Stomach (tissue), 19 donors: Measurements from ENCODE around the gene MBIP. TPM values are rescaled to one million over a fixed set of nuclear protein-coding genes. Genes with fewer than 3 reads are reported as not detected.

Experiments
- DNase-seq, 2 donors: peaks; one replicate each; pipeline versions ENCODE4 v3.0.0 to v3.0.0-alpha.2; 2013 to 2019
- H3K27ac ChIP-seq, 5 donors: fragments of 200-600 bp in 4 of 5; sonication (generic) in 4 of 5; one replicate each; pipeline ENCODE4 v1.5.1; 2013 to 2019; ENCODE audit warnings: mild to moderate bottlenecking in 1 of 5, moderate library complexity in 1 of 5
- H3K27me3 ChIP-seq, 3 donors: fragments of 200-600 bp; sonication (generic); one replicate each; pipeline ENCODE4 v1.5.1; 2017 to 2019; ENCODE audit warnings: mixed run types in 1 of 3
- H3K36me3 ChIP-seq, 4 donors: fragments of 200-600 bp; sonication (generic); 1 replicate in 3 of 4; 2 replicates in 1 of 4; pipeline ENCODE4 v1.5.1; 2016 to 2019
- H3K4me1 ChIP-seq, 4 donors: fragments of 200-600 bp; sonication (generic); one replicate each; pipeline ENCODE4 v1.5.1; 2016 to 2019
- H3K4me3 ChIP-seq, 4 donors: fragments of 200-600 bp; sonication (generic) in 3 of 4; one replicate each; pipeline ENCODE4 v1.5.1; 2016 to 2019; ENCODE audit warnings: mild to moderate bottlenecking in 1 of 4
- H3K9me3 ChIP-seq, 4 donors: fragments of 200-600 bp; sonication (generic); one replicate each; pipeline ENCODE4 v1.5.1; 2016 to 2019
- EP300 ChIP-seq: sonication (generic); formaldehyde crosslinking; IDR thresholded peaks from one replicate; pipeline ENCODE4 v1.6.1; 2017; ENCODE audit warnings: antibody characterized with exemption
- POLR2A ChIP-seq, 4 donors: fragments of 450-650 bp; IDR thresholded peaks; one replicate each; pipeline ENCODE4 v1.6.1; 2016; ENCODE audit warnings: antibody characterized with exemption in 4 of 4, control low read depth in 2 of 4, mild to moderate bottlenecking in 1 of 4, moderate library complexity in 1 of 4
- POLR2AphosphoS5 ChIP-seq, 3 donors: sonication (generic); formaldehyde crosslinking; IDR thresholded peaks; one replicate each; pipeline ENCODE4 v1.6.1; 2016; ENCODE audit warnings: antibody characterized with exemption in 3 of 3
- WGBS, 5 donors: extraction: QIAGEN DNeasy Blood & Tissue Kit in 3 of 5; methylation state at CpG; one replicate each; pipeline versions ENCODE4 v1.1.5 to v1.1.7; 2013 to 2018; 5-methylcytosine and 5-hydroxymethylcytosine counted together
- intact Hi-C: fragments of 100-400 bp; cut with DNase I; formaldehyde crosslinking; loops from one replicate; pipeline ENCODE4 v1.15.1; 2023; ENCODE audit warnings: low total_unique reads
- long read RNA-seq, 10 donors: transcript quantifications; one replicate each; lab custom pipeline, GENCODE V29; 2026
- polyA plus RNA-seq, 3 donors: library from polyadenylated mRNA; stranded (reverse); fragments of 200-250 nt; gene quantifications; one replicate each; pipeline ENCODE4 v1.2.3, GENCODE V29; 2013
- total RNA-seq, 5 donors: library from RNA; depleted of rRNA; stranded (reverse); fragments of >200 nt; gene quantifications; one replicate each; pipeline versions ENCODE4 v1.1.0 to v1.2.3, GENCODE V29; 2014 to 2016
- TF ChIP-seq, protein P1 (sequence below), 7 experiments: fragments of 450-650 bp in 4 of 7; fragments of 200-600 bp in 3 of 7; sonication (generic) in 3 of 7; IDR thresholded peaks; one replicate each; pipeline ENCODE4 v1.5.1; 2016 to 2019; ENCODE audit warnings: antibody characterized with exemption in 7 of 7, control low read depth in 2 of 7, mild to moderate bottlenecking in 1 of 7
- donor health status: healthy with polysubstance abuse.
- donor health status: Bipolar disorder and iron deficiency.
- donor health status: healthy.

MBIP gene, protein sequence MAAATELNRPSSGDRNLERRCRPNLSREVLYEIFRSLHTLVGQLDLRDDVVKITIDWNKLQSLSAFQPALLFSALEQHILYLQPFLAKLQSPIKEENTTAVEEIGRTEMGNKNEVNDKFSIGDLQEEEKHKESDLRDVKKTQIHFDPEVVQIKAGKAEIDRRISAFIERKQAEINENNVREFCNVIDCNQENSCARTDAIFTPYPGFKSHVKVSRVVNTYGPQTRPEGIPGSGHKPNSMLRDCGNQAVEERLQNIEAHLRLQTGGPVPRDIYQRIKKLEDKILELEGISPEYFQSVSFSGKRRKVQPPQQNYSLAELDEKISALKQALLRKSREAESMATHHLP
- total RNA-seq: 10 to 100 TPM; 13.0 to 42.0 (median 29.5) TPM
- 10 to 100 TPM; 50.5 to 57.4 (median 51.1) TPM for polyA plus RNA-seq
- long read RNA-seq, donor 1, partial matches to known transcripts: 0 of 6 reads
- long read RNA-seq, donor 1, other reads (novel, unspliced or antisense): 0 of 6 reads
- long read RNA-seq, donor 2, transcript MBIP-203 (9 exons, 1,648 nt): major isoform, 7 of 9 reads
- long read RNA-seq, donor 2, partial matches to known transcripts: 0 of 9 reads
- long read RNA-seq, donor 2, other reads (novel, unspliced or antisense): 0 of 9 reads
- long read RNA-seq, donor 3, transcript MBIP-203 (9 exons, 1,648 nt): major isoform, 8 of 8 reads
- long read RNA-seq, donor 3, partial matches to known transcripts: 0 of 8 reads
- long read RNA-seq, donor 3, other reads (novel, unspliced or antisense): 0 of 8 reads
- long read RNA-seq, donor 4, partial matches to known transcripts: 0 of 3 reads
- long read RNA-seq, donor 4, other reads (novel, unspliced or antisense): 0 of 3 reads
- long read RNA-seq, donor 5, transcript MBIP-203 (9 exons, 1,648 nt): major isoform, 13 of 18 reads
- long read RNA-seq, donor 5, partial matches to known transcripts: 0 of 18 reads
- long read RNA-seq, donor 5, other reads (novel, unspliced or antisense): 0 of 18 reads
- long read RNA-seq, donor 6, transcript MBIP-203 (9 exons, 1,648 nt): major isoform, 13 of 17 reads
- long read RNA-seq, donor 6, partial matches to known transcripts: 0 of 17 reads
- long read RNA-seq, donor 6, other reads (novel, unspliced or antisense): 0 of 17 reads
- long read RNA-seq, donor 7, transcript MBIP-203 (9 exons, 1,648 nt): major isoform, 6 of 9 reads
- long read RNA-seq, donor 7, partial matches to known transcripts: 0 of 9 reads
- long read RNA-seq, donor 7, other reads (novel, unspliced or antisense): 0 of 9 reads
- long read RNA-seq, donor 8, transcript MBIP-203 (9 exons, 1,648 nt): major isoform, 15 of 22 reads
- long read RNA-seq, donor 8, partial matches to known transcripts: 0 of 22 reads
- long read RNA-seq, donor 8, other reads (novel, unspliced or antisense): 0 of 22 reads
- long read RNA-seq, donor 9, transcript MBIP-203 (9 exons, 1,648 nt): major isoform, 10 of 12 reads
- long read RNA-seq, donor 9, partial matches to known transcripts: 0 of 12 reads
- long read RNA-seq, donor 9, other reads (novel, unspliced or antisense): 0 of 12 reads
- long read RNA-seq, donor 10, partial matches to known transcripts: 0 of 7 reads
- long read RNA-seq, donor 10, other reads (novel, unspliced or antisense): 0 of 7 reads

DNA sequence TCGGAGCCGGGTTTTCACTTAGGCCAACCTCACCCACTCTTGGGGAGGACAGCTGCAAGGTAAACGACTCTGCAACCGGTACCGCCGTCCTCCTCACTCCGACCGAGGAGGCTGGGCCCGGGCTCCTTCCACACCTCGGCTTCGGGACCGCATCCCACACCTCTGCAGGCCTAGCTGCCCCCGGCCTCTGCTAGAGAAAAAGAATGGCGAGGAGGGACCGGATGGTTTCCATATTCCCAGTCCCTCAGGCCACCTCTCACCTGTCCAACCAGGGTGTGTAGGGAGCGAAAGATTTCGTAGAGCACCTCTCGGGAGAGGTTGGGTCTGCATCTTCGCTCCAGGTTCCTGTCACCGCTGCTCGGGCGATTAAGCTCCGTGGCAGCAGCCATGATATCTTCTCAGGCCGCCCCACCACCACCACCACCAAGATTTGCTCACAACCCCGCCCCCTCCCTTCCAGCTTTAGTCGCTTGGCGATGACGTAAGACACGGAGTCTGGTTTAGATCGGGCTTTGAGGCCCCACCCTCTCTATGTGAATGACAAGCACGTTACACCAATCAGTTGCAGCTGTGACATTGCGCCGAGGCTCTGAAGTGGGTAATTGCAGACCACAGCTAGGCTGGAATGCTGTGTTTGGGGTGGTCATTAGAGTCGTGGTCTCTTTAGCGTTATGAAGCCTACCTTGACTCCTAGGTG, at the start of gene MBIP:
MBIP (minus strand) TSS at position 438 of the 697 bp plus-strand sequence; CDS start at position 389, 49 bp downstream.
- TF ChIP-seq, protein P1, sequence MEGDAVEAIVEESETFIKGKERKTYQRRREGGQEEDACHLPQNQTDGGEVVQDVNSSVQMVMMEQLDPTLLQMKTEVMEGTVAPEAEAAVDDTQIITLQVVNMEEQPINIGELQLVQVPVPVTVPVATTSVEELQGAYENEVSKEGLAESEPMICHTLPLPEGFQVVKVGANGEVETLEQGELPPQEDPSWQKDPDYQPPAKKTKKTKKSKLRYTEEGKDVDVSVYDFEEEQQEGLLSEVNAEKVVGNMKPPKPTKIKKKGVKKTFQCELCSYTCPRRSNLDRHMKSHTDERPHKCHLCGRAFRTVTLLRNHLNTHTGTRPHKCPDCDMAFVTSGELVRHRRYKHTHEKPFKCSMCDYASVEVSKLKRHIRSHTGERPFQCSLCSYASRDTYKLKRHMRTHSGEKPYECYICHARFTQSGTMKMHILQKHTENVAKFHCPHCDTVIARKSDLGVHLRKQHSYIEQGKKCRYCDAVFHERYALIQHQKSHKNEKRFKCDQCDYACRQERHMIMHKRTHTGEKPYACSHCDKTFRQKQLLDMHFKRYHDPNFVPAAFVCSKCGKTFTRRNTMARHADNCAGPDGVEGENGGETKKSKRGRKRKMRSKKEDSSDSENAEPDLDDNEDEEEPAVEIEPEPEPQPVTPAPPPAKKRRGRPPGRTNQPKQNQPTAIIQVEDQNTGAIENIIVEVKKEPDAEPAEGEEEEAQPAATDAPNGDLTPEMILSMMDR (IDR thresholded peaks at IDR 0.05): no peak
- peak in 1 of 4 donors; percentile 51 for TF ChIP-seq POLR2A (IDR thresholded peaks at IDR 0.05)
- TF ChIP-seq POLR2AphosphoS5 (IDR thresholded peaks at IDR 0.05): peak; percentile 52 to 88 (median 69)
- no peaks in the 10 kb centered on the region for H3K36me3 ChIP-seq
- 0 to 1% (median 0%) methylated on average over 32 to 35 of the region's 35 CpGs for WGBS, 5 donors
- peaks cover 4 to 46% (median 24%) of the 10 kb centered on the region in 4 donors for H3K4me1 ChIP-seq
- no peaks in the 10 kb centered on the region for H3K27me3 ChIP-seq
- intact Hi-C loops: no loop called here
- peak; percentile 95 to 99 for DNase-seq
- peak within 1 kb of the TSS; percentile 89 to 96 (median 91) for H3K27ac ChIP-seq
- H3K4me3 ChIP-seq: peak within 1 kb of the TSS; percentile 75 to 94 (median 80)
- no peaks in the 10 kb centered on the region for H3K9me3 ChIP-seq

DNA sequence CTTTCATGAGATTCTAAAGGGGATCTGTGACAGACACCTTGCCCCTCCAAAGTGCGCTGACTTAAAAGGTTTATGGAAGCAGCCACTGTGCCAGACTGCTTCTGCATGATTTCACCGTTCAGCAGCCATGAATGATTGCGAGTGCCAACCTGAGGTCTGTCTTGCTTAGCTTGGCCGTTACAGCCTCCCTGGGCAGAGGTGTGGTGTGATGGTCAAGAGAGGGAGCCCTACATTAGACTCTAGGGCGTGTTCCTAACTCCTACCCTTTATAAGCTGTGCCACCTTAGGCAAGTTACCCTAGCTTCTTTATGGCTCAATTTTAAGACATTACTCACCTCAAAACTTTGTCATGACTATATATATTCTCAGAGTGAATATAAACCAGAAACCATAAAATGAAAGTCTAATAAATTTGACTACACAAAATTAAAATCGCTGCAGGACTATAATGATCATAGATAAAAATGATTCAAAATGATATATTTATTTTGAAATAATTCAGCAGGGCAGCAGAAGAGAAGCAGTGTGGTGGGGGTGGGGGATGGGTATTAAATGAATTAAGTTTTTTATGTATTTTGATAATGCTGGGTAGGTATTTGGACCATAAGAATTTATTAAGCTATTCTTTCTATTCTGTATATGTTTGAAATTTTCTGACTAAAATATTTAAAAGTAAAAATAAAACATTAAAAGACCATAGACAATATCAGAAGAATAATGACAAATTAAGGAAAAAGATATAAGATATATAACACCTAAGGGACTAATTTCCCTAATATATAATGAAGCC, 47.7 kb upstream of the MBIP start:
- no peaks in the 10 kb centered on the region for H3K36me3 ChIP-seq
- no peaks in the 10 kb centered on the region for H3K4me1 ChIP-seq
- H3K27ac ChIP-seq: no peak overlapping the region
- H3K9me3 ChIP-seq: no peaks in the 10 kb centered on the region
- no peaks in the 10 kb centered on the region for H3K27me3 ChIP-seq
- H3K4me3 ChIP-seq: no peak overlapping the region
- TF ChIP-seq EP300 (no peak), POLR2AphosphoS5 (IDR thresholded peaks at IDR 0.05) (no peak), POLR2A (IDR thresholded peaks at IDR 0.05) (no peak)
- TF ChIP-seq, protein P1 (IDR thresholded peaks at IDR 0.05): no peak
- no peak for DNase-seq
- intact Hi-C loops: no loop called here
- 64 to 83% (median 71%) methylated on average over 6 of the region's 6 CpGs for WGBS, 5 donors

DNA sequence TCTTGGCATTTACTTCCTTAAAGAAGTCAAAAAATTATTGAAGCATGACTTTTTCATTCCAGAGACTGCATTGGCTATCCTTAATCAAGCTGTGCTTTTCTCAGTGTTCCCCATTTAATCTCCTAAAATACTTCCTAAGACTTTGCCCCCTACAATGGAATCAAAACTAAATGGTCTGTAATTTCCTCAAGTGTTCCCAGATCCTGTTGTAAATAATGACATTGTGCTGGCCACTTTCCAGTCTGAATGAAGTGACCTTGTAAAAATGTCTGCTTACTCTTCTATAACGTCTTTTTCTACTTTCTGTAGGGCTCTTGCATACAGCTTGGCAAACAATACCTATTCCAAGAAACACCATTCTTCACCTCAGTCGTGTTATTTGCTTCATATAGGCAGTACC, 45.3 kb upstream of the MBIP start:
- TF ChIP-seq, protein P1 (IDR thresholded peaks at IDR 0.05): no peak
- TF ChIP-seq POLR2A (IDR thresholded peaks at IDR 0.05) (no peak), EP300 (no peak), POLR2AphosphoS5 (IDR thresholded peaks at IDR 0.05) (no peak)
- WGBS, 5 donors: 17 to 35% (median 24%) methylated on average over 2 of the region's 2 CpGs
- no peak for DNase-seq
- Histone ChIP-seq H3K27me3 (no peaks in the 10 kb centered on the region), H3K4me1 (no peaks in the 10 kb centered on the region), H3K9me3 (no peaks in the 10 kb centered on the region), H3K27ac (no peak overlapping the region), H3K4me3 (no peak overlapping the region), H3K36me3 (no peaks in the 10 kb centered on the region)
- intact Hi-C loops: no loop called here
